Measurements from ENCODE around the gene FOXK1. TPM values are rescaled to one million over a fixed set of nuclear protein-coding genes. Genes with fewer than 3 reads are reported as not detected.
A peak's percentile ranks its signal among the peaks of the same experiment; 100 is the strongest.

The FOXK1 gene
- total and polyA plus RNA-seq, 2 of the 13 experiments (the other 11 are each of a cell fraction or from before 2014, with no cell fraction given) = 4.6 to 8.8 TPM

DNA sequence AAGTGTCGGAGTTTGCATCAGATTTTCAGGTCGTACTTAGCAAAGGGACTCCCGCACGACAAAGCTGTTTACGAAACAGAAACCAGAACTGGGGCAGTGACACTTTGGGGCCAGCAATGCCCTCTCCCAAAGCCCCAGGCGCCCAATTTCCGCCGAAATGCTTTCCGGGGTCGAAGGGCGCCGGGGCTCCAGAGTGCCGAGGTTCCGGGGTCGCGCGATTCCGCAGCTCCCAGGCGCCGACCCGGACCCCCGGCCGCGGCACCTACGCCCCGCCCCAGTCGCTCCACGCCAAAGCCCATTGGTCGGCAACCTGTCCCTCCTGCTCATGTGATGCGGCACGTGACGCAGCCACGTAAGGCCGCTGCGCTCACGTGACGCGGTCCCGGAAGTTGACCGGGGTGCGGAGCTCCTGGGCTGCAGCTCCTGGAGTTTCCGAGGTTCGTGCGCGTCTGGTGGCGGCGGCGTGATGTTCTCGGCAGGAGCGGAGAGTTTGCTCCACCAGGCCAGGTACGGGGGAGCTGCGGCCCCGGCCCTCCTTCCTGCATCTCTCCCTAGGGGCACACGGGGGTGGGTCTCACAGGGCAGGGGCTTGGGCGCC lies 93.3 kb downstream of the FOXK1 start, which contains the start of gene AP5Z1 (continued):
- TF ChIP-seq MAZ (IDR thresholded peaks at IDR 0.05; ENCODE audit: borderline replicate concordance, low read depth, low read length) = no peak
- TF ChIP-seq MAZ (CRISPR knock-in tag; IDR thresholded peaks at IDR 0.05; ENCODE audit: low read depth) = 0 out of 2 replicates have a peak, but pooled peaks have one; percentile 36
- TF ChIP-seq NFYB (CRISPR knock-in tag; IDR thresholded peaks at IDR 0.05) = peak; percentile 88
- TF ChIP-seq ZNF414 (CRISPR knock-in tag; IDR thresholded peaks at IDR 0.05) = 0 out of 2 replicates have a peak, but pooled peaks have one; percentile 23
- TF ChIP-seq, protein P1, sequence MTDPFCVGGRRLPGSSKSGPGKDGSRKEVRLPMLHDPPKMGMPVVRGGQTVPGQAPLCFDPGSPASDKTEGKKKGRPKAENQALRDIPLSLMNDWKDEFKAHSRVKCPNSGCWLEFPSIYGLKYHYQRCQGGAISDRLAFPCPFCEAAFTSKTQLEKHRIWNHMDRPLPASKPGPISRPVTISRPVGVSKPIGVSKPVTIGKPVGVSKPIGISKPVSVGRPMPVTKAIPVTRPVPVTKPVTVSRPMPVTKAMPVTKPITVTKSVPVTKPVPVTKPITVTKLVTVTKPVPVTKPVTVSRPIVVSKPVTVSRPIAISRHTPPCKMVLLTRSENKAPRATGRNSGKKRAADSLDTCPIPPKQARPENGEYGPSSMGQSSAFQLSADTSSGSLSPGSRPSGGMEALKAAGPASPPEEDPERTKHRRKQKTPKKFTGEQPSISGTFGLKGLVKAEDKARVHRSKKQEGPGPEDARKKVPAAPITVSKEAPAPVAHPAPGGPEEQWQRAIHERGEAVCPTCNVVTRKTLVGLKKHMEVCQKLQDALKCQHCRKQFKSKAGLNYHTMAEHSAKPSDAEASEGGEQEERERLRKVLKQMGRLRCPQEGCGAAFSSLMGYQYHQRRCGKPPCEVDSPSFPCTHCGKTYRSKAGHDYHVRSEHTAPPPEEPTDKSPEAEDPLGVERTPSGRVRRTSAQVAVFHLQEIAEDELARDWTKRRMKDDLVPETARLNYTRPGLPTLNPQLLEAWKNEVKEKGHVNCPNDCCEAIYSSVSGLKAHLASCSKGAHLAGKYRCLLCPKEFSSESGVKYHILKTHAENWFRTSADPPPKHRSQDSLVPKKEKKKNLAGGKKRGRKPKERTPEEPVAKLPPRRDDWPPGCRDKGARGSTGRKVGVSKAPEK (CRISPR knock-in tag; IDR thresholded peaks at IDR 0.05; ENCODE audit: borderline replicate concordance) = no peak
- TF ChIP-seq ETV5 (CRISPR knock-in tag; IDR thresholded peaks at IDR 0.05; ENCODE audit: borderline replicate concordance) = peak; percentile 69
- peak; percentile 40; the same call in 1 of the 2 replicates for TF ChIP-seq SSRP1 (CRISPR knock-in tag; IDR thresholded peaks at IDR 0.05)
- TF ChIP-seq ZNF333 (CRISPR knock-in tag; IDR thresholded peaks at IDR 0.05; ENCODE audit: borderline replicate concordance) = peak; percentile 50; the same call in 1 of the 2 replicates
- peak; percentile 98 for TF ChIP-seq ARID4A (CRISPR knock-in tag; IDR thresholded peaks at IDR 0.05; ENCODE audit: borderline replicate concordance)
- TF ChIP-seq PCBP2 (optimal IDR thresholded peaks at IDR 0.05; ENCODE audit: low read depth, low read length, poor library complexity, severe bottlenecking) = no peak
- no peak for TF ChIP-seq CHD4 (IDR thresholded peaks at IDR 0.05; ENCODE audit: borderline replicate concordance, low read length)
- TF ChIP-seq ZNF230 (CRISPR knock-in tag; IDR thresholded peaks at IDR 0.05) = peak; percentile 18; the same call in 1 of the 2 replicates
- TF ChIP-seq AKAP8 (CRISPR knock-in tag; IDR thresholded peaks at IDR 0.05) = peak; percentile 76; the same call in 1 of the 2 replicates
- TF ChIP-seq NFRKB (IDR thresholded peaks at IDR 0.05) = no peak
- no peak for TF ChIP-seq ZNF841 (CRISPR knock-in tag; IDR thresholded peaks at IDR 0.05; ENCODE audit: borderline replicate concordance)
- TF ChIP-seq, protein P2, sequence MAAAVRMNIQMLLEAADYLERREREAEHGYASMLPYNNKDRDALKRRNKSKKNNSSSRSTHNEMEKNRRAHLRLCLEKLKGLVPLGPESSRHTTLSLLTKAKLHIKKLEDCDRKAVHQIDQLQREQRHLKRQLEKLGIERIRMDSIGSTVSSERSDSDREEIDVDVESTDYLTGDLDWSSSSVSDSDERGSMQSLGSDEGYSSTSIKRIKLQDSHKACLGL (CRISPR knock-in tag; IDR thresholded peaks at IDR 0.05) = peak; percentile 81
- peak; percentile 61 for TF ChIP-seq TFAP4 (IDR thresholded peaks at IDR 0.05; ENCODE audit: borderline replicate concordance, low read depth)
- TF ChIP-seq AGO1 (IDR thresholded peaks at IDR 0.05; ENCODE audit: low read depth, low read length, poor library complexity, severe bottlenecking) = peak; percentile 29
- peak; percentile 83; the same call in 1 of the 2 replicates for TF ChIP-seq SP4 (CRISPR knock-in tag; IDR thresholded peaks at IDR 0.05)
- TF ChIP-seq ZBTB1 (CRISPR knock-in tag; IDR thresholded peaks at IDR 0.05; ENCODE audit: borderline replicate concordance) = no peak

All from HepG2 (cell line).